KOPT-K1 (cell line): ENCODE data around the gene PDXDC1.
A peak's percentile ranks its signal among the peaks of the same experiment; 100 is the strongest.
"Not testable (repeated sequence)": the region's sequence is repeated elsewhere in the genome, so short reads cannot be mapped to it uniquely, and the experiment has no call there.

Experiments used
- H3K27ac ChIP-seq: fragments of 200-600 bp; sonication (generic); 2 replicates; pipeline ENCODE4 v1.5.1; 2016; ENCODE audit warnings: antibody characterized with exemption, mild to moderate bottlenecking, low read depth, low read length; ENCODE audit not compliant: poor library complexity, severe bottlenecking
- H3K36me3 ChIP-seq: fragments of 200-600 bp; sonication (generic); 2 replicates; pipeline ENCODE4 v1.5.1; 2017; ENCODE audit warnings: antibody characterized with exemption, mild to moderate bottlenecking, low read length, moderate library complexity; ENCODE audit not compliant: insufficient read depth
- H3K9me3 ChIP-seq: fragments of 200-600 bp; sonication (generic); 2 replicates; pipeline ENCODE4 v1.5.1; 2017; ENCODE audit warnings: antibody characterized with exemption, low read length, mild to moderate bottlenecking; ENCODE audit not compliant: insufficient read depth, poor library complexity, severe bottlenecking

PDXDC1 gene

GRCh38 chr16:15053904-15054303 lies 79.1 kb downstream of the PDXDC1 start:
- Histone ChIP-seq H3K27ac (no peak overlapping the region), H3K9me3 (no peaks in the 10 kb centered on the region), H3K36me3 (peaks cover 10% of the 10 kb centered on the region)

DNA sequence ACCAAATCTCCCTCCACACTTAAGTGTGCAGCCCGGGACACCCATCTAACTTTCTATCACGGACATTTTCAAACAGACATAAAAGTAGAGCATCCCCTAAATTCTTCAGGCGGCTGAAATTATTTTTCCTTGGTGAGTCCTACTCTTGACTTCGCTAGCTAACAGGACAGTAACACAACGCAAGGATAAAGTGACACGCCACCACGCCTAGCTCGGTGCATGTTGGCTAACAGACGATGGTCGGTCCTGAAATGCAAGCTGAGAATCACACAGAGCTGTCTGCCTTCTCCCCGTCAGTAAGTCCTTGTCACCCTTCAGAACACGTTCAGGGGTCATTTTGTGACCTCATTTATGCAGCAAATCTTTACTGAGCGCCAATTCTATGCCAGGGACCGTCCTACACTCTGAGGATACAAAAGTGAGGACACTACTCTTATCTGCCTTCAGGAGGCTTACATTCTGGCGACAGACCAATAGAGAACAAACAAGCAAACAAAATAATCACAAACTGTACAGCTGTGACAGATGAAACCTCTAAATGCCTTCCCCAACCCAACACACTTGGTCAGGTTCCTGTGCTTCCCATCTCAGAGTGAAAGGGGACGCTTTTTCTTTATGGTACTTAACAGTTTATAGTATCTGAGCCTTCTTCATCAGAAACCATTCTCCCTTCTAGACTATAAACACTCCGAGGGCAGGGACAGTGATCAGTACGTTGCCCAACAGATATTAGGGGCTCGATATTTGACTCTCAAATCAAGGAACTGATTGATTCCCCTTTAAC lies 79.7 kb downstream of the PDXDC1 start:
- Histone ChIP-seq H3K27ac (no peak overlapping the region), H3K9me3 (no peaks in the 10 kb centered on the region), H3K36me3 (peaks cover 16% of the 10 kb centered on the region)

DNA sequence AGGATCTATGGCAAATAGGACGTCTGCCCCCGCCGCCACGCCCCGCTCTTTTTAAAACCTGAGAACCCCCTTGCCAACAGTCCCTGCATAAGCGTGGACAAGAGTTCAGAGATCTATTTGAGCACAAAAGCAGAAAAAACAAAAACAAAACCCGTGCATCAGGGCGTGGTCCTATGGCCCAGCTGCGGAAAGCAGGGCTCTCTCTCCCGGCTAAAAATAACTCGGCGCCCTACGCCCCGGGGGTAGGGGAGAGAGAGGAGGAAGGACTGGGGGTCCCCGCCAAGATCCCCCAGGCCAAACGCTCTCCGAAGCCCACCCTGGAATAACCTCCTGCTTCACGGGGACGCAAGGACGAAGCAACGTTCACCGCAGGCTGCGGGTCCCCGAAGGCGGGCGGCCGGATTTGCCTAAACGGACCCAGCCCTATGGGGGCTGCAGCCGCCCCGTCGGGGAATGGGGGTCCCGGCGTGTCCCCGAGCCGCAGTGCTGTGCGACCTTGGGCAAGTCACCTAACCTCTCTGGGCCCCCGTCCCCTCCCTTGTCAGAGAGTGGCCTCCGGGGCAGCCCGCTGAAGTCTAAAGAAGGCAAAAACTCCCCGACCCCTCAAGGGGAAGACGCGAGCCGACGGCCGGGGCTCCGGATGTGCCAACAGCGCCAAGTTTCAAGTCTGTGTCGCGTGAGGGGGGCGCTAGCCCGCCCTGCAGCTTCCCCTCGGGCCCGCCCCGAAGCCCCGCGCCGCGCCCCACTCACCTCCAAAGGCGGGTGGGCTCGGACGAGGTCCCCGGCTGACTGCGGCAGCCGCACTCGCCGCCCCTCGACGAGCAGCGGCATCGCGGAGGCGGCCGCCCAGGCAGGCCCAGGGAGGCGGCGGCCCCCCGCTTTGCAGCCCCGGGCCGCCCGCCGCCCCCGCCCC lies 80.6 kb downstream of the PDXDC1 start:
- Histone ChIP-seq H3K9me3 (no peaks in the 10 kb centered on the region), H3K36me3 (peaks cover 25% of the 10 kb centered on the region), H3K27ac (peak overlapping the region; percentile 59)

DNA sequence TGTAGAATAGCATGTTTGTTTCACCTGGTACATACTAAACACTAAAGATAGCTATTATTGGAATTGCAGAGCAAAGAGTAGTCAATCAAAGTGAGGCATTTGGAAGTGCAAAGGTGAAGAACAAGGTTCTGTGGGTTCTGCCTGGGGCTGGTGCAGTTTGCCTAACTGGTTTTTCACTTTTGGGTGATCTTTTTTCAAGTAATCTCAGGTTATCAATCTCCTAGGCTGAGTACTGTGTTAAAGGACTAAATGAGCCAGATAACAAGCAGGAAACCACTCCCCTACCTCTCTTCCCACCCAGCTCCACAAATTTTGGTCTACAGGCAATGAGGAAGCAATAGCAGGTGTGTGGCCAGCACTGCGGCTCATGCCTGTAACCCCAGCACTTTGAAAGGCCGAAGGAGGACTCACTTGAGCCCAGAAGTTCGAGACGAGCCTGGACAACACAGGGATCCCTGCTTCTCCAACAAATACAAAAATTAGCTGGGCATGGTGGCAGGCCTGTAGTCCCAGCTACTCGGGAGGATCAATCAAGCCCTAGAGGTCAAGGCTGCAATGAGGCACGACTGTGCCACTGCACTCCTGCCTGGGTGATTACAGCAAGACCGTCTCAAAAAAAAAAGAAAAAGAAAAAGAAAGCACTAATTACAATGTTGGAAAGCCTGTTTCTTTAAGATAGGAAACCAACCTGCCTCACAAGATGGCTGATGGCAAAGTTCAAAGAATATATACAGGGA lies 83.0 kb downstream of the PDXDC1 start:
- H3K36me3 ChIP-seq, result peaks cover 49% of the 10 kb centered on the region
- no peaks in the 10 kb centered on the region for H3K9me3 ChIP-seq
- no peak overlapping the region for H3K27ac ChIP-seq

DNA sequence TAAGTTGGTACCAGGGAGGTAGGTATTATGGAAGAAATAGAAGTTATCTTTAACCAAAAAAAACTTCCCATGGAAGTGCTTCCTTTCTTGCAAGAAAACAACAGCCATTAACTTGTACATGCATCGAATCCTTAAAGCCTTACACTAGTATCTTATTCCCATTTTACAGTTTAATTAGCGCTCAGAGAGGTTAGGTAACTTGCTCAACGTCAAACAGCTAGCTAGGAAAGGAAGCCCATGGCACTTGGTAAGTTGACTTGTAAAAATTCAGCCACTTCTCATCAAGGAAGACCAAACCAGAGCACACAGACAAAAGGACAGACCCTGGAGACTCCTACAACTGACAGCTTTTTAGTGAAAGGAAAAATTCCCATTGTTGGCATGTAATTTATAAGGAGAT lies 84.5 kb downstream of the PDXDC1 start:
- no peak overlapping the region for H3K27ac ChIP-seq
- no peaks in the 10 kb centered on the region for H3K9me3 ChIP-seq
- peaks cover 64% of the 10 kb centered on the region for H3K36me3 ChIP-seq

DNA sequence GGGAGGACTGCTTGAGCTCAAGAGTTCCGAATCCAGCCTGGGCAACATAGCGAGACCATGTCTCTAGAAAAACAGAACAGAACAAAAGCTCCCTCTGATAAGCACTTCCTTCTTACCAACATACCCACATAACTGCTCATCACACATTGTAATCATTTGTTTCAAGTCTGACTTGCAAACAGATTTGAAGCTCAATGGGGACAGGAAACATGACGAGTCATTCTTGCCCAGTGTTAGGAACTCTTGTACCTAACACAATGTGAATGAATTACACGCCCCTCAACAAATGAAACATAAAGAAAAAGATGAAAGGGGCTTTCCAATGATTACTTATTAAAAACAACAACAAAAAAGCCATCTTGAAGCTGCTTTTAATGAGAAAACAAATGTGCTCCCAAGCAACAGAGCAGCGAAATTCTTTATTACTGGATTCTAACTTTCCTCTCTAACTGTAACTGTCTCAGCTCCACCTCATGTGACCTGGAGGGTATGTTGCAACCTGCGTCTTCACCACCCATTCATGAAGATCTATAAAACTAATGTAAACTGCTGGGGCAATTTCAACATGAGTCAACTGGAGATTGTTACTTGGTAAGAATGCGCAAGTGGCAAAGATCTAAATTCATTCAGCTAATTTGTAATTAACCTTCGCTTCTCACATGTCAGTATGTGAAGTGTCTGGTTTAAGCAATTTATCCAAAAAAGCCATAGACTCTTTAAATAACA lies 87.4 kb downstream of the PDXDC1 start:
- H3K27ac ChIP-seq, H3K9me3 ChIP-seq: not testable (repeated sequence)
- peaks cover 77% of the 10 kb centered on the region for H3K36me3 ChIP-seq

GRCh38 chr16:15065961-15066360 lies 91.1 kb downstream of the PDXDC1 start:
- H3K27ac ChIP-seq, H3K9me3 ChIP-seq: not testable (repeated sequence)
- H3K36me3 ChIP-seq, result peaks cover 75% of the 10 kb centered on the region

DNA sequence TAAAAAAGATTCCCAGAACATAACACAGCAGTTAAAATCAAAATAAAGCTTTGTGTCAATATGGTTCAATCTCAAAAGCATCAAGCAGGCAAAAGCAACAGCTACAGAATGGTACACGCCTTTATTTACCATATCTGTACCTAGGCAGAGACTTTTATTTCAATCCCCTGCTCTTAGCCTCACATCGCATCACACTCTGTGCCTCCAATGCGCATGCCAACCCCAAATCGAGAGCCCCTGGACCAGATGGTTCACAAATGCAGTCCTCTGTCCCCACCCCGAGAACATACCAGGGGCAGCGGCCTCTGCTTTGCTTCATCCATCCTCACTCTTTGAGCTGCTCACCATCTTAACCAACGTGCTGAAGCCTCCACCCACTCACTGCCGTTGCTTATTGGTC lies 91.9 kb downstream of the PDXDC1 start:
- peaks cover 74% of the 10 kb centered on the region for H3K36me3 ChIP-seq
- not testable (repeated sequence) for H3K9me3 ChIP-seq, H3K27ac ChIP-seq

DNA sequence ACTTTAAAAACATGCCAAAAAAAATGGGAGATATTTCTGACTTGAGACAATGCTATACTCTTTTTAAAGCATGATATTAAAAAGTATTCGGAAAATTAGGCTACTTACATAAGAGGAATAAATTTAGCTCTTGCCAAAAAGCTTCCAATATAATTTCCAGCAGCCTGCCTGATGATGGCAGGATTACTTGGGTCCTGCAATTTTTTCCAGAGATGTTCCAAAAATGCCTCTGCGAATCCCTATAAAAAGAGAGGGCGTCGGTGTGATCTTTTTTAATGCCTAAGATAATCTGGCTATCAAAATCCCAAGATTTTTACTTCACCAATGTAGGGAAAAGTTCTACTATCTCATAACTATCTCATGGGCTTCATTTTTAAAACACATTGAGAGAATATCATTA lies 96.2 kb downstream of the PDXDC1 start:
- H3K36me3 ChIP-seq, result peaks cover 79% of the 10 kb centered on the region
- H3K9me3 ChIP-seq, H3K27ac ChIP-seq: not testable (repeated sequence)

DNA sequence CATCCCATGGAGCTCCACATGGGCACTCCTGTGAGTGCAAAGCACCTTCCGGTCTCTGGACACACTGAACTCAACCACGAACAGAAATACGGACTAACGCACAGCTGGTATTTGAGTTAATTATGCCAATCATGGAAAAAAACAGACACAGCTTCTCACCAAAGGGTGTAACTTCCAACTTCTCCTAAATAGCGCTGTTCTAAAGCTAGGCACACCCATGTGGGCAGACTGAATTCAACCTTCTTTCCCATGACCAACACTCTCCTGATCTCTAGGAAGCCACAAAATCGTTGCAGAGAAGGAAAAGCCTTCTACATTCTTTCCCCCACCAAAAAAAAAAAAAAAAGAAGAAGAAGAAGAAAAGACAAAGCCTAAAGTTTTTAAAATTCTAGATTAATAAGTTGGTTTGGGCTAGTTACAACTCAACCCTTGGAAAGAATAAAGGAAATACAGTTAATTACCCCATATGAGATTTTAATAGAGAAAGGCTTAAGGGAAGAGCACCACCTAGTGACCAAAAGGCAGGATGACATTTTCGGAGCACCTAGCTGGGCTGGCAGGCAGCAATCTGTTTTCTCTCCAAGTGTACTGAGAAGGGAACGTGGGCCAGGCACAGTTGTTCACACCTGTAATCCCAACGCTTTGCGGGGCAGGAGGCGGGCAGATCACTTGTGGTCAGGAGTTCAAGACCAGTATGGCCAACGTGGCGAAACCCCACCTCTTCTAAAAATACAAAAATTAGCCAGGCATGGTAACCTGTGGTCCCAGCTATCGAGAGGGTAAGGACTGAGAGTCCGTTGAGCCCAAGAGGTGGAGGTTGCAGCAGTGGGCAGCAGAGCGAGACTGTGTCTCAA lies 97.3 kb downstream of the PDXDC1 start:
- not testable (repeated sequence) for H3K9me3 ChIP-seq, H3K27ac ChIP-seq
- peaks cover 84% of the 10 kb centered on the region for H3K36me3 ChIP-seq

- peaks cover 85% of the 10 kb centered on the region for H3K36me3 ChIP-seq
- H3K27ac ChIP-seq, result no peak overlapping the region
- no peaks in the 10 kb centered on the region for H3K9me3 ChIP-seq
Observed at GRCh38 chr16:15073101-15073500, 98.3 kb downstream of the PDXDC1 start.

- H3K36me3 ChIP-seq, result peaks cover 86% of the 10 kb centered on the region
- H3K9me3 ChIP-seq, H3K27ac ChIP-seq: not testable (repeated sequence)
Observed at GRCh38 chr16:15076161-15076560, 101.3 kb downstream of the PDXDC1 start.

- H3K9me3 ChIP-seq, H3K27ac ChIP-seq: not testable (repeated sequence)
- H3K36me3 ChIP-seq, result peaks cover 77% of the 10 kb centered on the region
Observed at GRCh38 chr16:15080883-15081282, 106.1 kb downstream of the PDXDC1 start.

DNA sequence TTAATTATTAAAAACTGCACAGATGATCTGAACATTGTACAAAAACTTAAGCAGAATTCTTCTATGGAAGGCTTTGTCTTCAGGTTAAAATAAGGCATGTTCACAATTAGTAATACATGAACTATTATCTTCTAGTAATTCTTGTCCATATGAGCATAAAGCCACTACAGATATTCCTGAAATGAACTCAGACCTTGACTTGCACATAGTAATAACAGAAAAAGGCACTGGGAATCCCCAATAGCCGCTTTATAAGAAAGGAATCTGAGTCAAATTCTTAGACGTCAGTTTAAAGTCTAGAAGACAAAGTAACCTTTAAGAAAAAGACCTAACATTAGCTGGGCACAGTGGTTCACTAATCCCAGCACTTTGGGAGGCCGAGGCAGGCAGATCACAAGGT lies 108.0 kb downstream of the PDXDC1 start:
- H3K36me3 ChIP-seq, result peaks cover 76% of the 10 kb centered on the region

More for the DNA sequence above, 108.0 kb downstream of the PDXDC1 start:
- H3K9me3 ChIP-seq, H3K27ac ChIP-seq: not testable (repeated sequence)
